GM21723 (cell line): ENCODE results near the gene B3GALNT2.

Experiments
- ATAC-seq: cut with Tn5 transposase; IDR thresholded peaks from one replicate; pipeline ENCODE4 v1.9.1; 2021; ENCODE audit warnings: mild to moderate bottlenecking, moderate library complexity; ENCODE audit not compliant: unreplicated experiment

The B3GALNT2 gene

GRCh38 chr1:235455823-235456222, 48.4 kb downstream of the B3GALNT2 start:
- no peak for ATAC-seq

GRCh38 chr1:235455097-235455496, 49.2 kb downstream of the B3GALNT2 start:
- no peak for ATAC-seq

- ATAC-seq, result no peak
Observed at GRCh38 chr1:235454021-235454420, 50.2 kb downstream of the B3GALNT2 start.

- no peak for ATAC-seq
Observed at GRCh38 chr1:235450886-235451483, 53.3 kb downstream of the B3GALNT2 start.

GRCh38 chr1:235450433-235450832, 53.8 kb downstream of the B3GALNT2 start:
- no peak for ATAC-seq

GRCh38 chr1:235448616-235449015, 55.6 kb downstream of the B3GALNT2 start:
- no peak for ATAC-seq

GRCh38 chr1:235442788-235443429, 61.3 kb downstream of the B3GALNT2 start:
- ATAC-seq, result no peak

GRCh38 chr1:235441159-235441685, 63.0 kb downstream of the B3GALNT2 start:
- no peak for ATAC-seq

- no peak for ATAC-seq
Observed at GRCh38 chr1:235434001-235434400, 70.3 kb downstream of the B3GALNT2 start.

DNA sequence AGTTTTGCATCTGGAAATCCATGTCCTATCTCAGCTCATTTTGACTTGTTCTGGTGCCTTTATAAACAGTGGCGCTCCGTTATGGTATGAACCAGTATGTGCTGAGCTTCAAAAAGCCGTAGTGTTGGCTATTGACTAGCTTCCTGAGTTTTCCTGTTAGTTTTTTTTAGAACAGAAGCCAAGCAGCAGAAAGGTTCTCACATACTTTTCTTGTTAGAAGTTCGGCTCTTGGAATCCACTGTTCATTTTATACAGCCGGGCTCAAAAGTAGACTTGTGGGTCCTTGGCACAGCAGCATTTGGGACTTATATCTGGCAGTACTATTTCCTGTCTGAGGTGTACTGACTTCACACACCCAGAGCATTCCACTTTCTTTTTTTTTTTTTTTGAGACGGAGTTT, 73.3 kb downstream of the B3GALNT2 start:
- ATAC-seq, result no peak

DNA sequence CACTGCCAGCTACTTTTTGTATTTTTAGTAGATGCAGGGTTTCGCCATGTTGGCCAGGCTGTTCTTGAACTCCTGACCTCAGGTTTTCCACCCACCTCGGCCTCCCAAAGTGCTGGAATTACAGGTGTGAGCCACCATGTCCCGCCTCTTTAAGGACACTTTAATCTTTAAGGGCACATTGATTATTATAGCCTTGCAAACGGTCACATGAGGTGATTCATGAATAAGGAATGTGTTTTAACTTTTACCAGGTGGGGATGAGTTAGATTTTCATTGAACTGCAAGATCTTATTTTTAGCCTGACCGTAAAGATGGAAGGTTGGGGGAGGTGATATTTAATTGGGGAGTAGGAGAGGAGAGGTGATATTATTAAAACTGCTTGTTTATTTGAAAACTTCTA, 75.1 kb downstream of the B3GALNT2 start:
- ATAC-seq, result no peak

- ATAC-seq, result no peak
Observed at GRCh38 chr1:235427447-235427846, 76.8 kb downstream of the B3GALNT2 start.

DNA sequence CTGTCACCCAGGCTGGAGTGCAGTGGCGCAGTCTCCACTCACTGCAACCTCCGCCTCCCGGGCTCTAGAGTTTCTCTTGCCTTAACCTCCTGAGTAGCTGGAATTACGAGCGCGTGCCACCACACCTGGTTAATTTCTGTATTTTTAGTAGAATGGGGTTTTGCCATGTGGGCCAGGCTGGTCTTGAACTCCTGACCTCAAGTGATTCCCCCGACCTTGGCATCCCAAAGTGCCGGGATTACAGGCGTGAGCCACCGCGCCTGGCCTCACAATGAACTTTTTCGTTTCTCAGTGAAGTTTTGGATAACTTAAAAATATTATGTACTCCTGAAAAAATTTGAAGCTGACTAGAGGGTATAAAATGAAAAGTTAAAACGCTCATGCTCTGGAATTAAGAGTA, 77.6 kb downstream of the B3GALNT2 start:
- no peak for ATAC-seq

GRCh38 chr1:235426143-235426542, 78.1 kb downstream of the B3GALNT2 start:
- ATAC-seq, result no peak

DNA sequence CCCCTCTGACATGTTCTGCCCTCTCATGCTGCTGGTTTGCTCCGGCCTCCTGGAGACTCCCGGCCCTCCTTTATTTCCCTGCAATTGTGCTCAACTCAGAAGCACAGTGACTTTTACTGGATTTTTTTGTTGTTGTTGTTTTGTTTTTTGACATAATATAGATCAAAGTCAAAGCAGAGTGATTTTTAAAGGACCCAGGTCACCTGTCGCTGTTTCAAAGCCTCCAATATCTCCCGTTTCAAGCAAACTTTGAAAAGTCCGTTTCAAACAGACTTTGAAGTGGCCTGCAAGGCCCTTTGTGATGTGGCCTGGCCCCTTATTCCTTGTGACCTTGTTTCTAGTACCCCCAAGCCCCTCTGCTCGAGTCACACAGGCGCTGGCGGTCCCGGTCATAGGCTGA, 78.9 kb downstream of the B3GALNT2 start:
- no peak for ATAC-seq

DNA sequence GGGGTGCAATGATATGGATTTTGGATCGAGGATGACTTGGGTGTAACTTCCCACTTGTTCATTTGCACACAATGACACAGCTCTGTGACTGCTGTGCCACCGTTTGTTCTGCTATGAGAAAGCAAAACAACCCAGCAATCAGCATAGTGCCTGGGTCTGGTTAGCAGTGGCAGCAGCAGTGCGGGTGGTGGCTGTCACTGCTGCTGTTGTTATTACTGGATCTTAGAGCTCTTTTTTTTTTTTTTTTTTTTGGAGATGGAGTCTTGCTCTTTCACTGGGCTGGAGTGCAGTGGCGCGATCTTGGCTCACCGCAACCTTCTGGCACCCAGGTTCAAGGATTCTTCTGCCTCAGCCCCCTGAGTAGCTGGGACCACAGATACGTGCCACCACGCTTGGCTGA, 80.2 kb downstream of the B3GALNT2 start:
- no peak for ATAC-seq

DNA sequence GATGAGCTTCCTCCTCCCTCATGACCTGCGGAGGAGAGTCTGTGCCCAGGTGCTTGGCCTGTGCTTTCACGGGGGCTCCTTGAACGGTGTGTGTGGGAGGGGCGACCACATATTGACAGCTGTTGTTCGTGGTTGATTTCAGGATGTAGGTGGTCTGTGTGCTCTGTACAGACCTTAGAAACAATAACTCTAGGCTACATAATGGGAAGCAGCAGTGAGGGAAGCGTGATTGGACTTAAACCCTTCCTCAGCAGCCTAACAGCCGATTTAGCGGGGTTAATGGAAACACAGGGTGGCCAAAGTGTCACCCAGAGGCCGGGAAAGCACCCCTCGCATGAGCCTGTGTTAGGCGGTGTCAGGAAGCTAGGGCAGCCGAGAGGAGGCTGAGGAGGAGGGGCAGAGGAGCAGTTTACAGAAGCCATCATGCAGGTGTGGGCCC, 81.0 kb downstream of the B3GALNT2 start:
- ATAC-seq, result peak; percentile 74

- no peak for ATAC-seq
Observed at GRCh38 chr1:235421751-235422150, 82.5 kb downstream of the B3GALNT2 start.

- peak; percentile 72 for ATAC-seq
Observed at GRCh38 chr1:235417086-235417697, 87.1 kb downstream of the B3GALNT2 start.

GRCh38 chr1:235416662-235417049, 87.6 kb downstream of the B3GALNT2 start:
- ATAC-seq, result no peak

- peak; percentile 73 for ATAC-seq
Observed at GRCh38 chr1:235415008-235415904, 89.0 kb downstream of the B3GALNT2 start.
